Osteocyte (in vitro differentiated cells): Measurements from ENCODE around the gene TTC27. TPM values are rescaled to one million over a fixed set of nuclear protein-coding genes. Genes with fewer than 3 reads are reported as not detected.

Experiments used
- DNase-seq: peaks from one replicate; pipeline ENCODE4 v3.0.0; 2021; ENCODE audit warnings: mixed read lengths; ENCODE audit not compliant: unreplicated experiment; ENCODE audit errors: extremely low spot score
- H3K27ac Mint-ChIP-seq: one replicate; pipeline ENCODE4 v1.8.0; 2021; ENCODE audit warnings: mild to moderate bottlenecking, mixed read lengths; ENCODE audit not compliant: unreplicated experiment
- H3K27me3 Mint-ChIP-seq: one replicate; pipeline ENCODE4 v1.8.0; 2021; ENCODE audit warnings: mixed read lengths; ENCODE audit not compliant: unreplicated experiment
- H3K36me3 Mint-ChIP-seq: one replicate; pipeline ENCODE4 v1.8.0; 2021; ENCODE audit warnings: mixed read lengths; ENCODE audit not compliant: unreplicated experiment
- H3K4me1 Mint-ChIP-seq: one replicate; pipeline ENCODE4 v1.8.0; 2021; ENCODE audit warnings: mixed read lengths; ENCODE audit not compliant: unreplicated experiment
- H3K4me3 Mint-ChIP-seq: one replicate; pipeline ENCODE4 v1.8.0; 2021; ENCODE audit warnings: mild to moderate bottlenecking, moderate library complexity, mixed read lengths; ENCODE audit not compliant: unreplicated experiment
- H3K9me3 Mint-ChIP-seq: one replicate; pipeline ENCODE4 v1.8.0; 2021; ENCODE audit warnings: mixed read lengths; ENCODE audit not compliant: unreplicated experiment
- CTCF ChIP-seq: fragments of 200-600 bp; sonication (generic); IDR thresholded peaks from 2 replicates; pipeline ENCODE4 v1.5.0; 2021; ENCODE audit warnings: antibody characterized with exemption, mild to moderate bottlenecking, moderate library complexity
- total RNA-seq: library from RNA; stranded (reverse); gene quantifications from 2 replicates; pipeline ENCODE4 v1.2.1, GENCODE V29; 2021

TTC27 gene
- total RNA-seq, 1 donor from 2014 or later: 14.2 TPM

DNA sequence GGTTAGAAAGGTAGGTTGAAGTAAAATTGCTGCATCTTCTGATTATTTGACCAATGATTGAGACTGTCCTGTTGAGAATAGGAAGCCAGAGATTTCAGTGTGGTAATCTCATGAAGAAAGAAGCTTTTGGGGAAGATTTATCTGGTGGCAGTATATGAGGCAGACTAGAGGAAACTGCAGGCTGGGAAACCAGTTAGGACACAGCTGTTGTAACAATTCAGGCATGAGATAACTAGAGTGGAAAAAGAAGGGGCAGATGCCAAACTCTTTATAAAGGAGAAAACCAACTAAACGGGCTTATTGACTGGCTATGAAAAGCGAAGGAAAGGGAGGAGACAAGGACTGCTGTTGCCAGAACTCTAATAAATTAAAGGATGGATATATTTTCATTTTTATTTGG, 155.6 kb downstream of the TTC27 start:
- no peak for TF ChIP-seq CTCF
- H3K4me3 Mint-ChIP-seq: no peak overlapping the region
- no peak for DNase-seq
- no peak overlapping the region for H3K27ac Mint-ChIP-seq
- H3K4me1 Mint-ChIP-seq: peaks cover 6% of the 10 kb centered on the region
- H3K27me3 Mint-ChIP-seq: no peaks in the 10 kb centered on the region
- peaks cover 45% of the 10 kb centered on the region for H3K36me3 Mint-ChIP-seq
- peaks cover 18% of the 10 kb centered on the region for H3K9me3 Mint-ChIP-seq

DNA sequence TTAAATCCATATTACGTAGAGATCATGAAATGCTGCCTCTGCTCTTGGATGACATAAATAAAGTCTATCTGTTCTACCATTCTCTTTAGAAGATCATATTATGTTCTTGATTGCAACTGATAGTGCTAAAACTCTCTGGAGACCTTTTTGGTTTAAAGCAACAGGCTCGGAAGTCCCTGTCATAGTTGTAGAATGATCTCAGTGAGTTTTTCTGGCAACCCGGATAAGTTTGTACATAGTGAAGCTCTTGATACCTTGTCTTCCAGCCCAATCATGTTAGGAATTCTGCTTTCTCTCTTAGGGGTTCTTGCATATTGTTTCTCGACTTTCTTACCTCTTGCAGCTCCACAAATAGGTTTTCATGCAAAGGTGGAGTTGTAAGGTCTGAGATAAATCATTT, 156.1 kb downstream of the TTC27 start:
- no peak overlapping the region for H3K4me3 Mint-ChIP-seq
- no peak for TF ChIP-seq CTCF
- no peaks in the 10 kb centered on the region for H3K27me3 Mint-ChIP-seq
- H3K27ac Mint-ChIP-seq: no peak overlapping the region
- H3K9me3 Mint-ChIP-seq: peaks cover 18% of the 10 kb centered on the region
- H3K36me3 Mint-ChIP-seq: peaks cover 41% of the 10 kb centered on the region
- no peak for DNase-seq
- peaks cover 7% of the 10 kb centered on the region for H3K4me1 Mint-ChIP-seq

DNA sequence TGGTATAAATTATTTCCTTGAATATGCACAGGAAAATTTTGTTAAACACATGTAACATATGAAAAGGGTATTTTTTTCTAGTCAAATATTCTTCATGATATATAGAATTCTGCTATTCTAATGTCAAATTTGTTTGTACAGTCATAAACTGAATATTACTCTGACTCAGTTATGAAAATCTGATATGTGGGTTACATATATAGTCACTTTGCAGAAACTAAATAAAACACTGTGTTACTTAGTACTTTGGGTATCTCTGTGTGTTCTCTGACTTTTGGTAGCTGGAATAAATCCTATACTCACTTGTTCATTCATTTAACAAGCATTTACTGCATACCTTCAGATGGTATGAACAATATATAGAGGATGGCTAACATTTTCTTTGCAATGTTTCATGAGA, 159.4 kb downstream of the TTC27 start:
- TF ChIP-seq CTCF: no peak
- H3K27me3 Mint-ChIP-seq: no peaks in the 10 kb centered on the region
- peaks cover 23% of the 10 kb centered on the region for H3K36me3 Mint-ChIP-seq
- no peak for DNase-seq
- peaks cover 5% of the 10 kb centered on the region for H3K9me3 Mint-ChIP-seq
- H3K4me3 Mint-ChIP-seq: no peak overlapping the region
- no peak overlapping the region for H3K27ac Mint-ChIP-seq
- H3K4me1 Mint-ChIP-seq: peaks cover 7% of the 10 kb centered on the region

GRCh38 chr2:32788114-32788513, 160.3 kb downstream of the TTC27 start:
- H3K36me3 Mint-ChIP-seq: peaks cover 28% of the 10 kb centered on the region
- no peak for DNase-seq
- H3K4me1 Mint-ChIP-seq: peaks cover 7% of the 10 kb centered on the region
- no peak overlapping the region for H3K27ac Mint-ChIP-seq
- TF ChIP-seq CTCF: no peak
- H3K4me3 Mint-ChIP-seq: no peak overlapping the region
- H3K9me3 Mint-ChIP-seq: peaks cover 5% of the 10 kb centered on the region
- no peaks in the 10 kb centered on the region for H3K27me3 Mint-ChIP-seq

DNA sequence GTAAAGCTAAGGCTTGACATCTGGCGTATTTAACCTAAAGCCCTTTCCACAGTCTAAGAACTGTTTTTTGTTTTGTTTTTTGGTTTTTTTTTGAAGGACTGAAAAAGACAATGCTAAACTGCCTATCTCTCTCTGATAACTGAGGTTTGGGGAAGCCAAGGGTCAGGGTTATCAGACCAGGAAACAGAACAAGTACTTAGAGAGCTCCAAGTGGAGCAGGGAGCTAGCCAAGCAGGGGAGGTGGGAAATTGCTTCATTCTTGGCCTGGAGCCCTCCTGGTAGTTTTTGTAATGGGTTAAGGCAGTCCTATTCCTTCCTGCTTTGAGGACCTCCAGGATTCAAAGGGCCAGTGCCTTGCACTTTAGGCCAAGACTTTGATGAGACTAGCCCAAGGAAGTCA, 164.6 kb downstream of the TTC27 start:
- H3K27me3 Mint-ChIP-seq: no peaks in the 10 kb centered on the region
- H3K36me3 Mint-ChIP-seq: peaks cover 7% of the 10 kb centered on the region
- no peak overlapping the region for H3K27ac Mint-ChIP-seq
- no peak for TF ChIP-seq CTCF
- no peak overlapping the region for H3K4me3 Mint-ChIP-seq
- H3K4me1 Mint-ChIP-seq: peaks cover 12% of the 10 kb centered on the region
- DNase-seq: no peak
- no peaks in the 10 kb centered on the region for H3K9me3 Mint-ChIP-seq
